HG02678 (cell line): ENCODE measurements around the gene MISP3.

Source experiments
- ATAC-seq: cut with Tn5 transposase; IDR thresholded peaks from one replicate; pipeline ENCODE4 v1.9.1; 2021; ENCODE audit warnings: mild to moderate bottlenecking, moderate library complexity; ENCODE audit not compliant: unreplicated experiment

The MISP3 gene

GRCh38 chr19:14101003-14101545 lies 28.5 kb downstream of the MISP3 start:
- ATAC-seq = no peak

DNA sequence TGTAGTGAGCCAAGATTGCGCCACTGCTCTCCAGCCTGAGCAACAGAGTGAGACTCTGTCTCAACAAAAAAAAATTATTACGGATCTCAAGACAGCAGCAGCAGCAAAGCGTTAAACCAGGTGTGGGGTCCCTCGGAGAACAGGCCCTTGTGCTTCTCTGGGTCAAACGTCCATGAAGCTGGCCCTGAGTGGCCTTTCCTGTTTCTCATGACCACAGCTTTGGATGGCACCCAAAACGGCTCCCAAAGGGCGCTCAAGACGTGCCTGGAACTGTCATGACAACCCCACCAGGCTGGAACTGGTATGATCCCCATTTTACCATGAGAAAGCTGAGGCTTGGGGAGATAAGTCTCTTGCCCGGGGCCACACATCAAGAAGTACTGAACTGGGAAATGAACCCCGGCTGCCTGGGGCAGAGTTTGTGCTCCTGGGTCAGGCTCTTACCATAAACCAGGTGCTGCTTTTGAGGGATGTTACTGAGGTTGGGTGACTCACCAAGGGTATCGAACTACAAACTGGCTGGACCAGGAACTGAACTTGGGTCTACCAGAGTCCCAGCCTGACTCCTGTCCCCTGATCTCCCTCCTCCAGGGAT lies 29.6 kb downstream of the MISP3 start:
- no peak for ATAC-seq

- no peak for ATAC-seq
Measured at GRCh38 chr19:14102756-14103155, 30.2 kb downstream of the MISP3 start.

GRCh38 chr19:14103310-14103709 lies 30.7 kb downstream of the MISP3 start:
- no peak for ATAC-seq

DNA sequence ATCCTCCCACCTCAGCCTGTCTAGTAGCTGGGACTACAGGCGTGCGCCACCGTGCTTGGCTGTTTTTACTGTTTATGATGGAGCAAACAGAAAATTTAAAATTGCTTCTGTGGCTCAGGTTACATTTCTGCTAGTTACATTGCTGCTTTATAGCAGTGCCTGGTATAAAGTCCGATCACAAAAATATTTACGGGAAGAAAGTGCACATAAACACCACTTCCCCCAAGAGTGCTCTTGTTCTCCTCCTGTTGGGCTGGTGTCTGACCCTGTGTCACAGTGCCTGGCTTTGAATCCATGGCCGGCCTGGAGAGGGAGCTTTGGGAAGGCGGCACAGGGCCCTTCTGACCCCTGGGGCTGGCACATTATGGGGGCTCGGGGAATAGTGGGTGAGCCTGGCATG lies 33.1 kb downstream of the MISP3 start:
- ATAC-seq = no peak

DNA sequence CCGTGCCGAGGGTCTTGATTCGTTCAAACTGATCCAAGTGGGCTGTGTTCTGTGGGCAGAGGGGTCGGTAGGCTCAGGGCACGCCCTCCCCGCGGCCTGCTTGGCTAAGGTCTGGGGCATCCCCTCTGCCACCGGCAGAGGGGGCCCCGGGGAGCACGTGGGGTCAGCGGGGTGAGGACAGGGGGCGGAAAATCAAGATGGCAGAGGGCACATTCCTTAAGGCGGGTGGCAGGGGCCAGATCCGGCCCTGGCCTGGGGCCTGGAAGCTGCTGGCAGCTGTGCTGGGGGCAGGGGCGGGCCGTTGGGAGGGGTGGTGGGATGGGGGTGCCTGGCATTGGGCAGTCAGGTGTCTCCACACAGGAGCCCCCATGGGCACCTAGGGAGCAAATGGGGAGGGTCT lies 34.3 kb downstream of the MISP3 start:
- ATAC-seq = no peak

DNA sequence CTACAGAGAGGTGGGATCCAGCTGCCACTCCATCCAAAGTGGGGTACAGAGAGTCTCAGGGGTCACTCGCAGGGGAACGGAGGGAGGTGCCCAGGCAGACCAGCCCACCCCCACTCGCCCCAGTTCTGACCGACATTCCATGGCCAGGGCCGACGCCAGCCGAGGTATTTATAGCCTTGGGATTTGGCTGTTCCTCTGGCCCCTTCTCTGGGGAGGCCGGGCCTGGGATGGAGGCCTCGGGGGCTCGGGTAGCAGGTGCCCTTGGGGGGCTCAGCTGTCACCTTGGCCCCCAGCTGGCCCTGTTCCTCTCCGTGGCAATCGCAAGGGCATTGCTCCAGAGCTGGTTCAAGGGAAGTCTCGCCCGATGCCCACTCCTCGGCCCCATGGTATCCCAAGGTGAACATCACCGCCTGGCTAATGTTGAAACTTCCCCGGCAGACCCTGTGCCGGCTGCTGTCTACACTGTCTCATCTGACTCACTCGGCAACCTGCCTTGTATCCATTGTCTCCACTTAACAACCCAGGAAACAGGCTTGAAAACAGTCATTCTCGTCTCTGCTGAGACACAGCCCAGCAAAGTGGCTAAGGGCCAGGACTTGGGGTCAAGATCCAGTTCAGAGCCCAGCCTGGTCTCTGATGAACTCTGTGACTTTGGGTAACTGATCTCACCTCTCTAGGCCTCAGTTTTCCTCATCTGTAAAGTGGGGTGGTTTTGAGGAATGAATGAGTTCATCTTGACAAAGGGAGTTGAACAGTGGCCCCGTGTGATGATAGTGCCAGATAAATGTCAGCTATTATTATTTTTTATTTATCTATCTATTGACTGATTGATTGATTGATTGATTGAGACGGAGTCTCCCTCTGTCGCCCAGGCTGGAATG lies 35.2 kb downstream of the MISP3 start:
- no peak for ATAC-seq

GRCh38 chr19:14110650-14111049 lies 38.1 kb downstream of the MISP3 start:
- ATAC-seq = no peak

DNA sequence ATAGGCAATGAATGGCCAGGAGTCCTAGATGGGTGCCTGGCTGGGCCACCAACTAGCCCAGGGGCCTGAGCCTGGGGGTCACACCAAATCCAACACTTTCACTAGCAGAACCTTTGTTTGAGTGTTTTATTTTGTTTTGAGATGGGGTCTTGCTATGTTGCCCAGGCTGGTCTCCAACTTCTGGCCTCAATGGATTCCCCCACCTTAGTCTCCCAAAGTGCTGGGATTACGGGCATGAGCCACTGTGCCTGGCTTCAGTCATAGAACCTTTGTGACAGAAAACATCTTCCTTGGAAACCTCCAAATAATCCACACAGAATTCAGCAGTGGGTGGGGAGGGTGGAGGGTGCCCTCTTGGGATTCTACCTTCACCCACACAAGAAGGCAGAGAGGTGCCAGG lies 38.9 kb downstream of the MISP3 start:
- no peak for ATAC-seq

GRCh38 chr19:14112051-14112808 lies 39.6 kb downstream of the MISP3 start:
- no peak for ATAC-seq

GRCh38 chr19:14112809-14113385 lies 40.3 kb downstream of the MISP3 start:
- no peak for ATAC-seq

- ATAC-seq = no peak
Measured at GRCh38 chr19:14113762-14114414, 41.3 kb downstream of the MISP3 start.

DNA sequence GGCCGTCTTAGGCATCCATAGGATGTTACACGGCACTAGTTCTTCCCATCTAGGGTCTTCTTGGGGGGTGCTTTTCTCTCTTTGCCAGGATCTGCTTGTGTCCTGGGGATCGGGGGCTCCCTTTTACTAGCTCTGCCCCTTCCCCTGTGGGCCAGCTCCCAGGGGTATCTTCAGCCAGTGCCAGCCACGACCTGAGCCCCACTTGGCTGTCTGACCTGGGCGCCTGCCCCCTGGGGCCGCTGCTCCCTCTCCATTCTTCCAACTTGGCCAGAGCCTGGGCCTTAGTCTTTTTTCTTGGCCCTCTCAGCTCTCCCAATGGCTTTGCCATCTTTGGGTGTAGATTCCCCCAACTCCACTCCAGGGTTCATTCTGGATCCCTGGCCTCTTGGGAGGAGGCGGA lies 41.9 kb downstream of the MISP3 start:
- ATAC-seq = no peak

- no peak for ATAC-seq
Measured at GRCh38 chr19:14114854-14115253, 42.3 kb downstream of the MISP3 start.

DNA sequence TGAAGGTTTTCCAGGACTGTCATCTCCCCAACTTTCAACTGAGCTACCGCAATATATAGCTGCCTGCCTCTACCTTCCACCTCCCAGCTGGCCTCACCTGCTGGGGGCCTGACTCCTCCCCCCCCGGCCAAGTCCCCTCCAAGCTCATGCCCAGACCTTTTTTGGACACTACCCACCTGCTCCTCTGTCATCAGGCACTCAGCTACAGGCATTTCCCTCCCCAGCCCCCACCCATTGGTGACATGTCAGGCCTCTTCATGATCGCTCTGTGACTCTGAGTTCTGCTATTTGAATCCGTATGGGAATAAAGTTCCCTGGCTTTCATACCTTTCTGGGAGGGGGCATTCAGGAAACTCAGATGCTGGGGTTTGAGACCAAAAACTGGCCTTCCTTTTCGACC lies 43.2 kb downstream of the MISP3 start:
- no peak for ATAC-seq

GRCh38 chr19:14116525-14116917 lies 43.9 kb downstream of the MISP3 start:
- no peak for ATAC-seq

DNA sequence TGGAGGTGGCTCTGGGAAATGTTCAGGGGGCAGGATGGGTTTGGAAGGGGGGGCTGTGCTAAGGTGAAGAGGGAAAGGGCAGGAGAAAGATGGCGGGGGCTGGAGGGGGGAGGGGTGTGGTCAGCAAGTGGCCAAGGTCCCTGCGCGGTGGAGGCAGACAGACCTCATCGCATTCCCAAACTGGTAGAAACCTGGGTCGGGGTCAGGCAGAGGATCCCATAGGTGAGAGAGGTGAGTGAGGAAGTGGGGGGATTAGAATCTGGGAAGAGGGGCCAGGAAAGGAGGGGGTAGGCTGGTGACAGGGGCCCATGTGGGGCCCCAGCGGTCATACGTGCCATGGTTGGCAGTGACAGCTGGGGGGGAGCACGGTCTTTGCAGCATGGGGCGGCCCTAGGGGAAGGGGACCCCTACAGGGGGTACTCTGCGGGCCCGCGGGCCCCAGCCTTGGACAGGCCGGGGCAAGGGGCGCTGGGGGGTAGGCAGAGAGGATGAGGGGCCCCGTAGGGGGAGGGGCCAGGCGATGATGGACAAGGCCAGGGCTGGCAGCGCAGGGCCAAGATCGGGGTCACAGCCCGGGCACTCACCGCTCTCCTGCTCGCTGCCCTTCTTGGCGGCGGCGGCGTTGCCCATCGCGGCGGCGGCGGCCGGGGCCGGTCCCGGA lies 44.5 kb downstream of the MISP3 start:
- ATAC-seq = peak; percentile 5

DNA sequence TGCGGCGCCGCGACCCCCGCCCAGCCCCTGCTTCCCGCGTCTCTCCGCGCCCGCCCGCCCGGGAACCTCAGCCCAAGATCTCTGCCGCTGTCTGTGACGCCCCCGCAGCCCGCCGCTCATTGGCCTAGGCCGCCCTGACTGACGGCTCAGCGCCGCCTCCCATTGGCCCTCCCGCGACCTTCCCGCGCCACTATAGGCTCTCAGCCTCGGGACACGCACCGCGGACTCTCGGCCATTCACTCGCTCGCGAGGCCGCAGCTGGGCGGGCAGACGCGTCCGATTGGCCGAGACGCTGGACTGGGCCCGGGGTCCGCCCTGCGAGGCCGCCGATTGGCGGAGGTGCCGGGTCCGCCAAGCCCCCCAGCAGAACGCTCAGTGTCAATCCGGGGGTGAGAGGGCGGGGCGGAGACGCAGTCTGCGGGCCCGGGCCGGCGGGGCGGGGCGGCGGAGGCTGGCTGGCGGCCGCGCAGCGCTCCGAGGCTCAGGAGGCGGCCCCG lies 45.1 kb downstream of the MISP3 start, which contains the start of gene PRKACA:
Gene PRKACA, minus strand, starts transcription at position 95 of the 497 bp plus-strand sequence. CDS start 215 bp downstream, outside the sequence.
- peak; percentile 88 for ATAC-seq

- peak; percentile 34 for ATAC-seq
Measured at GRCh38 chr19:14118165-14119051, 45.8 kb downstream of the MISP3 start.
